Stimulated activated CD8-positive, alpha-beta memory T cell treated with anti-CD3 and anti-CD28 coated beads, Interleukin-7, amount 100 ng/mL, for 4 hours (primary cell): ENCODE results near the gene RABL6.

Experiments used
- DNase-seq, 2 donors: peaks; one replicate each; pipeline ENCODE4 v3.0.0-alpha.2; 2020; ENCODE audit warnings: low read depth in 2 of 2

RABL6 gene

GRCh38 chr9:136846376-136847087 is 38.8 kb downstream of the RABL6 start:
- peak in 1 of 2 donors; percentile 30 for DNase-seq

- DNase-seq: no peak
Measured at GRCh38 chr9:136847088-136847825, 39.5 kb downstream of the RABL6 start.

DNA sequence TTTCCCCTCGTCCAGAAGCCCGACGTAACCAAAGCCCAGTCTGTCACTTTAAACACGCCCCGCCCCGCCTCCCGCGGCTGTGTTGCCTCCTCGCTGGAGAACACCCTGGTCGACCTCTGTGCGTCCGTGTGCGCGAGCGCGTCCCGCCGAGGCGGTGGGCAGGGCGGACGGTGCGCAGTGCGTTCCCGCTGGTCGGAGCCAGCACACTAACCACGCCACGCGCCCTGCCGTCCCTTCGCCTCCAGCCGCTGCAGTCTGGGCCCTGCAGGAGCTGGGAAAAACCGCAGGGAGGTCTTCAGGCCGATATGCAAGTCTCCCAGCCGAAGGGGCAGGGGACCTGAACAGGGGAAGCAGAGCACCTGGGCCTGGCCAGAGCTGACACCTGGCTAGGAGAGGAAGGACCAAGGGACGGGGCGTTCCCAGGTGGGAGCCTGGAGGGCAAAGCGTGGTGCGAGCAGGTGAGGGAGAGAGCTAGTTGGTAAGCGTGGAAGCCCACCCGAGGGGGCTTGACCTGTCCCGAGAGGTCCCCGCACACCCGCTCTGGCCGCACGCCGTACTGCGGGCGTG is 40.2 kb downstream of the RABL6 start:
- peak; percentile 22 to 61 for DNase-seq

GRCh38 chr9:136848393-136849037 is 40.8 kb downstream of the RABL6 start:
- DNase-seq: no peak

DNA sequence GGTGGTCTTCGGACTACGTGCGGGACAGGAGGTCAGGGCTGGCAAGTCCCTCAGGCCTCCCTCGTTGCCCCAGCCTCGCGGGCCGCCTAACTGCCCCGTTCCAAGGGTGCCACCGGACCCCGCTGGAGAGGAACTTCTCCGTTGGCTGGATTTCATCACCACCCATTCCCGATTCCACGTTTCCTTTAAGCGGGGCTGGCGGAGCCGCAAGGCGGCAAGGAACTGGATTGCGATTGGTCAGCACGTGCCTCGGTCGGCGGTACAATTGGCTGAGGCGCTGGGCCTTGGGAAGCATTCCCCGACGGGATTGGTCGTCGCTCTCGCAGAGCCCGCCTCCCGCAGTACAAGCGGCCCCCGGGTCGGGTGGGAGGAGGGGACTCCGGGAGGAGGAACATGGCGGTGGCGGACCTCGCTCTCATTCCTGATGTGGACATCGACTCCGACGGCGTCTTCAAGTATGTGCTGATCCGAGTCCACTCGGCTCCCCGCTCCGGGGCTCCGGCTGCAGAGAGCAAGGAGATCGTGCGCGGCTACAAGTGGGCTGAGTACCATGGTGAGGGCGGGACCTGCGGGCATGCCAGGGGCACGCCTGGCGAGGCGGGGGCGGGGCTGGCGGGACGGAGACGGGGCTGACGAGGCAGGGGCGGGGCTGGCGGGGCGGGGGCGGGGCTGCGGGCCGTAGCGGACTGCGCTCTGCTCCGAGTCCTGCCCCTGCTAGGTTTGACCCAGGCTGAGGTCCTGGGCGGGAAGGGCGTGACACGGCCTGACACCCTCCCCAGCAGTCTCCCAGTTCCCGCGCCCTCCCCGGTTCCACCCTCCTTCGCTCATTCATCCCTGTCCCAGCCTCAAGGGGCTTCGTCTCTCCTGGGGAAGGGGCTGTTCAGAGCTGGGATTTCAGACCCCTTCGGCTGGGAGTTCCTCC is 41.6 kb downstream of the RABL6 start, which contains the start of gene PHPT1:
TSS of gene PHPT1 (plus strand) at position 372 of the 922 bp plus-strand sequence. CDS start at position 394, 22 bp downstream.
- peak; percentile 94 to 96 for DNase-seq

GRCh38 chr9:136849960-136850865 is 42.5 kb downstream of the RABL6 start:
- no peak for DNase-seq

DNA sequence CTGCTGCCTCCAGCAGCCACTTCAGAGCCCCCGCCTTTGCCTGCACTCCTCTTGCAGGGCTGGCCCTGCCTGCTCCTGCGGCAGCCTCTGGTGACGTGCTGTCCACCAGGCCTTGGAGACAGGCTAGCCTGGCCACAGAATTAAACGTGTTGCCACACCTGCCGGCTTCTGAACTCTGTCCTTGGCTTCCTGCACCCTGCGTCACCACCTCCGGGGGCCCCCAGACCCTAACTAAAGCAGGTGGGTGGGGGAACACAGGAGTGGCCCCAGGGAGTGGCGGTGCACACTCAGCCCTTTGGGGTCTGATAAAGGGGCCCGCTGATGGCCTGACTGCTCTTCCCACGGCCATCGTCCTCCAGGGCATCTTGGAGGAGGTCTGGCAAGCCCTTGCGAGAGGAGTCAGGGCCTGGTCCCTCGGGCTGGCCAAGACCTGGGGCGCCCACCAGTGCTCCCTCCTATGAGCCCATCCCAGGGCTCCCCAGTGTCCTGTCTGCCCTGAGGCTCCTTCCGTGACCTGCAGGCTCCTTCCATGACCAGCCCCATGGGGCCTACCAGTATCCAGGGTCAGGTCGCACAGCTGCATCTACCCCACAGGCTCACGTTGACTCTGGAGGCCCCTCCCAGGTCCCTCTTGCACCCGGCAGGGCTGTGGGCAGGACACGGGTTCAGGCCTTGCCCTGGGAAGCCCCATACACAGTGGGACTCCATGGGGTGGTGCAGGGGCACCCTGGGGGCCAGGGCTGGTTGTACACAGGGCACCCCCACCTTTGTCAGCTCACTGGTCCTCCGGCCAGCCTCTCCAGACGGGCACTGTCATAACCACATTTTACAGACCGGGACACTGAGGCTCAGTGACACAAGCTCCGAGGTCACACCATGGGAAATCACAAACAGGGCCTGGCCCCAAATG is 43.4 kb downstream of the RABL6 start:
- no peak for DNase-seq

GRCh38 chr9:136851941-136852663 is 44.4 kb downstream of the RABL6 start, which contains the start of gene MAMDC4:
TSS of gene MAMDC4 (plus strand) at chr9:136852346. CDS start at chr9:136852417, 71 bp downstream.
- no peak for DNase-seq

DNA sequence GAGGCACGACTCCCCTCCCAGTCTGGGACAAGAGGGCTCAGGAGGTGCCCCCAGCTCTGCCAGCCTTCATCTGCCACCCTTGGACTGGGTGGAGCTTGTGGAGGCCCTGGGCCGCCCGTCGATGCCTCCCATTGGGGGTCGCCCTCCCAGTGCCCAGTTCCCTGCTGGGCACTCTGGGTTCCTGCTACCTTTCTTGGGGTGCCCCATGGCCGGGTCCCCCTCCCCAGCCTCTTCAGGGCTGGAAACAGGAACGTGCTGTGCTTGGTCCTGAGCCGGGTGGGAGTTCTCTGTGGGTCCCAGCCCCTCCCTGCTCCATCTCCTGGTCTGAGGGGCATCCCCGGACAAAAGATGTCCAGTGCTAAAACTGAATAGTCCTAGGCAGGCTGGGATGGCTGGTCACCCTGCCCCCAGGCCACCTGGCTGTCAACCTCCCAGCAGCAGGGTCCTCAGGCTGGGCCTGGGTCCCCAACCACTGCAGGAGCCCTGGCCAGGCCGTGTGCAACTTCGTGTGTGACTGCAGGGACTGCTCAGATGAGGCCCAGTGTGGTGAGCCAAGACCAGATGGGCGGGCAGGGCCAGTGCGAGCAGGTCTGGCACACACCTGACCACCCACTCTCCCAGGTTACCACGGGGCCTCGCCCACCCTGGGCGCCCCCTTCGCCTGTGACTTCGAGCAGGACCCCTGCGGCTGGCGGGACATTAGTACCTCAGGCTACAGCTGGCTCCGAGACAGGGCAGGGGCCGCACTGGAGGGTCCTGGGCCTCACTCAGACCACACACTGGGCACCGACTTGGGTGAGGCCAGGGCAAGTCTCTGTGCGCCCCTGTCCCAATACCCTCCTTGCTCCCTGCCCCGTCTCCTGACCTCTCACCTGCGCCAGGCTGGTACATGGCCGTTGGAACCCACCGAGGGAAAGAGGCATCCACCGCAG is 45.2 kb downstream of the RABL6 start:
- DNase-seq: no peak

DNA sequence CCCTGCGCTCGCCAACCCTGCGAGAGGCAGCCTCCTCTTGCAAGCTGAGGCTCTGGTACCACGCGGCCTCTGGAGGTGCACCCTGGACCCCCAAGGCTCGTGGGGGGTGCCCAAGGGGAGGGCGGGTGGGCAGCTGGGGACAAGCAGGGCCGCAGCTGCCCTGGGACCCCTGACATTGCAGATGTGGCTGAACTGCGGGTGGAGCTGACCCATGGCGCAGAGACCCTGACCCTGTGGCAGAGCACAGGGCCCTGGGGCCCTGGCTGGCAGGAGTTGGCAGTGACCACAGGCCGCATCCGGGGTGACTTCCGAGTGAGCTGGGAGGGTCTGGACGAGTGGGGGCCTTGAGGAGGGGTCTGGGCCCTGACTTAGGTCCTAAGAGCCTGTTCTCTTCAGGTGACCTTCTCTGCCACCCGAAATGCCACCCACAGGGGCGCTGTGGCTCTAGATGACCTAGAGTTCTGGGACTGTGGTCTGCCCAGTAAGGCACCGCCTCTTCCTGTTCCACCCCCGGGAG is 45.9 kb downstream of the RABL6 start:
- no peak for DNase-seq

- DNase-seq: no peak
Measured at GRCh38 chr9:136854113-136854841, 46.5 kb downstream of the RABL6 start.

GRCh38 chr9:136854842-136855460 is 47.2 kb downstream of the RABL6 start:
- no peak for DNase-seq

- DNase-seq: no peak
Measured at GRCh38 chr9:136855461-136856078, 47.8 kb downstream of the RABL6 start.

GRCh38 chr9:136856079-136856476 is 48.3 kb downstream of the RABL6 start:
- no peak for DNase-seq

DNA sequence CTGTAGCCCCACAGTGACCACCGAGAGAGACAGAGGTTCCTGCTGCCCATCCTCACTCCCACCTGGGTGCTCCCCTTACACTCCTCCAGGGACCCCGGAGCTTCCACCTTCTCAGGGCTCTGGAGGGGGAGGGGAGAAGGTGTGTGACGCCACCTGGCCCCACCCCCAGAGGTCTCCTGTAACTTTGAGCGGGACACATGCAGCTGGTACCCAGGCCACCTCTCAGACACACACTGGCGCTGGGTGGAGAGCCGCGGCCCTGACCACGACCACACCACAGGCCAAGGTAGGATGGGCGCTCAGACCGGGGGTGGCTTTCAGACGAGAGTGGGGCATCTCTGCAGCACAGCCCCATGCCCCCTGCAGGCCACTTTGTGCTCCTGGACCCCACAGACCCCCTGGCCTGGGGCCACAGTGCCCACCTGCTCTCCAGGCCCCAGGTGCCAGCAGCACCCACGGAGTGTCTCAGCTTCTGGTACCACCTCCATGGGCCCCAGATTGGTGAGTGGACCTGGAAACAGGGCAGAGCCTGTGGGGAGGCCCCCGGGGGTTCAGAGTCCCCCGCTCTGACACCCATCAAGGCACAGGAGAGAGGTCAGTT is 48.9 kb downstream of the RABL6 start:
- DNase-seq: no peak
